ENCODE measurements around the gene EID2. TPM values are rescaled to one million over a fixed set of nuclear protein-coding genes. Genes with fewer than 3 reads are reported as not detected.

Gene EID2
- polyA plus RNA-seq, 1 of the 3 experiments (the other 2 are of a cell fraction): 14.1 TPM

DNA sequence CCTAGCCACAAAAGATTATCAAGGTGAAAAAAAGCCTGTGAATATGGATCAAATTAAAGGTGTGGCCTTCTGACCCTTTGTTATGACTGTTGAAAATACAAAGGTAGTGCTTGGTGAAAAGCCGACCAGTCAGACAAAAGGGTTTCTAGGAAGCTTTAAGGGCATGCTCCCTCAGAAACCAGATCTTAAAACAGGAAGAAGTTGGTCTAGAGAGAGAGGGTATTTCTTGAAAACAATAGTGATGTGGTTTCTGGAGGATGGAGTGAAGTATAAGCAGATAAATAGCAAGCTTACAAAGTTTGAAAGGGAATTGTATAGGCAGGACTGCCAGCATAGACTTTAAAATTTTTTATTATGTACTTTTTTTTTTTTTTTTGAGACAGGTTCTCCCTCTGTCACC, 5.0 kb upstream of the EID2 start:
- Histone ChIP-seq H4K20me1 (ENCODE audit: insufficient read depth) (no peaks in the 10 kb centered on the region), H3K36me3 (replicated peaks in 1 of 2; ENCODE audit: control insufficient read depth in 1 of 2, insufficient read depth in 2 of 2, low read length in 1 of 2) (no peaks in the 10 kb centered on the region), H3K9me3 (no peaks in the 10 kb centered on the region), H3F3A (replicated peaks; ENCODE audit: insufficient read depth) (no peaks in the 10 kb centered on the region), H3K4me3 (ENCODE audit: low read depth in 2 of 2, low read length in 1 of 2) (no peak overlapping the region), H3K27me3 (ENCODE audit: insufficient read depth) (peaks cover 23% of the 10 kb centered on the region; the same call in 1 of the 2 replicates), H3K9me2 (no peaks in the 10 kb centered on the region), H3K9ac (no peak overlapping the region), H3K79me2 (ENCODE audit: insufficient read depth) (no peaks in the 10 kb centered on the region), H2AFZ (ENCODE audit: low read depth) (no peak overlapping the region), H3K4me2 (no peak overlapping the region), H3K27ac (ENCODE audit: low read depth in 2 of 2, low read length in 1 of 2) (no peak overlapping the region), H3K4me1 (ENCODE audit: control insufficient read depth in 1 of 2, insufficient read depth in 2 of 2, low read depth in 1 of 2, low read length in 1 of 2) (no peaks in the 10 kb centered on the region)
- 40% methylated on average over 1 of the region's 1 CpG for WGBS (ENCODE audit: low lambda C conversion rate)
- TF ChIP-seq RAD21 (IDR thresholded peaks at IDR 0.05; ENCODE audit: low read length) (no peak), MXI1 (IDR thresholded peaks at IDR 0.05; ENCODE audit: low read depth, low read length) (no peak), FOXJ3 (CRISPR knock-in tag; IDR thresholded peaks at IDR 0.05) (no peak), RXRA (IDR thresholded peaks at IDR 0.05; ENCODE audit: borderline replicate concordance, low read depth) (no peak)
- TF ChIP-seq, protein P1, sequence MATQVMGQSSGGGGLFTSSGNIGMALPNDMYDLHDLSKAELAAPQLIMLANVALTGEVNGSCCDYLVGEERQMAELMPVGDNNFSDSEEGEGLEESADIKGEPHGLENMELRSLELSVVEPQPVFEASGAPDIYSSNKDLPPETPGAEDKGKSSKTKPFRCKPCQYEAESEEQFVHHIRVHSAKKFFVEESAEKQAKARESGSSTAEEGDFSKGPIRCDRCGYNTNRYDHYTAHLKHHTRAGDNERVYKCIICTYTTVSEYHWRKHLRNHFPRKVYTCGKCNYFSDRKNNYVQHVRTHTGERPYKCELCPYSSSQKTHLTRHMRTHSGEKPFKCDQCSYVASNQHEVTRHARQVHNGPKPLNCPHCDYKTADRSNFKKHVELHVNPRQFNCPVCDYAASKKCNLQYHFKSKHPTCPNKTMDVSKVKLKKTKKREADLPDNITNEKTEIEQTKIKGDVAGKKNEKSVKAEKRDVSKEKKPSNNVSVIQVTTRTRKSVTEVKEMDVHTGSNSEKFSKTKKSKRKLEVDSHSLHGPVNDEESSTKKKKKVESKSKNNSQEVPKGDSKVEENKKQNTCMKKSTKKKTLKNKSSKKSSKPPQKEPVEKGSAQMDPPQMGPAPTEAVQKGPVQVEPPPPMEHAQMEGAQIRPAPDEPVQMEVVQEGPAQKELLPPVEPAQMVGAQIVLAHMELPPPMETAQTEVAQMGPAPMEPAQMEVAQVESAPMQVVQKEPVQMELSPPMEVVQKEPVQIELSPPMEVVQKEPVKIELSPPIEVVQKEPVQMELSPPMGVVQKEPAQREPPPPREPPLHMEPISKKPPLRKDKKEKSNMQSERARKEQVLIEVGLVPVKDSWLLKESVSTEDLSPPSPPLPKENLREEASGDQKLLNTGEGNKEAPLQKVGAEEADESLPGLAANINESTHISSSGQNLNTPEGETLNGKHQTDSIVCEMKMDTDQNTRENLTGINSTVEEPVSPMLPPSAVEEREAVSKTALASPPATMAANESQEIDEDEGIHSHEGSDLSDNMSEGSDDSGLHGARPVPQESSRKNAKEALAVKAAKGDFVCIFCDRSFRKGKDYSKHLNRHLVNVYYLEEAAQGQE (IDR thresholded peaks at IDR 0.05; ENCODE audit: low read depth, low read length): no peak
- TF ChIP-seq, protein P2, sequence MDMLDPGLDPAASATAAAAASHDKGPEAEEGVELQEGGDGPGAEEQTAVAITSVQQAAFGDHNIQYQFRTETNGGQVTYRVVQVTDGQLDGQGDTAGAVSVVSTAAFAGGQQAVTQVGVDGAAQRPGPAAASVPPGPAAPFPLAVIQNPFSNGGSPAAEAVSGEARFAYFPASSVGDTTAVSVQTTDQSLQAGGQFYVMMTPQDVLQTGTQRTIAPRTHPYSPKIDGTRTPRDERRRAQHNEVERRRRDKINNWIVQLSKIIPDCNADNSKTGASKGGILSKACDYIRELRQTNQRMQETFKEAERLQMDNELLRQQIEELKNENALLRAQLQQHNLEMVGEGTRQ (IDR thresholded peaks at IDR 0.05; ENCODE audit: borderline replicate concordance, low read depth, low read length): no peak
- TF ChIP-seq, protein P3, sequence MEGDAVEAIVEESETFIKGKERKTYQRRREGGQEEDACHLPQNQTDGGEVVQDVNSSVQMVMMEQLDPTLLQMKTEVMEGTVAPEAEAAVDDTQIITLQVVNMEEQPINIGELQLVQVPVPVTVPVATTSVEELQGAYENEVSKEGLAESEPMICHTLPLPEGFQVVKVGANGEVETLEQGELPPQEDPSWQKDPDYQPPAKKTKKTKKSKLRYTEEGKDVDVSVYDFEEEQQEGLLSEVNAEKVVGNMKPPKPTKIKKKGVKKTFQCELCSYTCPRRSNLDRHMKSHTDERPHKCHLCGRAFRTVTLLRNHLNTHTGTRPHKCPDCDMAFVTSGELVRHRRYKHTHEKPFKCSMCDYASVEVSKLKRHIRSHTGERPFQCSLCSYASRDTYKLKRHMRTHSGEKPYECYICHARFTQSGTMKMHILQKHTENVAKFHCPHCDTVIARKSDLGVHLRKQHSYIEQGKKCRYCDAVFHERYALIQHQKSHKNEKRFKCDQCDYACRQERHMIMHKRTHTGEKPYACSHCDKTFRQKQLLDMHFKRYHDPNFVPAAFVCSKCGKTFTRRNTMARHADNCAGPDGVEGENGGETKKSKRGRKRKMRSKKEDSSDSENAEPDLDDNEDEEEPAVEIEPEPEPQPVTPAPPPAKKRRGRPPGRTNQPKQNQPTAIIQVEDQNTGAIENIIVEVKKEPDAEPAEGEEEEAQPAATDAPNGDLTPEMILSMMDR (IDR thresholded peaks at IDR 0.05): no peak
- DNase-seq: no peak
- CTCF ChIA-PET: interaction anchor here (0.8 to 2.3 kb wide), 6 partner anchors 10 to 127 kb away, joined by 3 to 6 read pairs (median 4); partner anchors contain the start of gene EID2B
- POLR2A ChIA-PET: interaction anchor here (1.0 kb wide), 1 partner anchor 109 kb away, joined by 4 read pairs; the partner anchor contains the start of gene RPS16

DNA sequence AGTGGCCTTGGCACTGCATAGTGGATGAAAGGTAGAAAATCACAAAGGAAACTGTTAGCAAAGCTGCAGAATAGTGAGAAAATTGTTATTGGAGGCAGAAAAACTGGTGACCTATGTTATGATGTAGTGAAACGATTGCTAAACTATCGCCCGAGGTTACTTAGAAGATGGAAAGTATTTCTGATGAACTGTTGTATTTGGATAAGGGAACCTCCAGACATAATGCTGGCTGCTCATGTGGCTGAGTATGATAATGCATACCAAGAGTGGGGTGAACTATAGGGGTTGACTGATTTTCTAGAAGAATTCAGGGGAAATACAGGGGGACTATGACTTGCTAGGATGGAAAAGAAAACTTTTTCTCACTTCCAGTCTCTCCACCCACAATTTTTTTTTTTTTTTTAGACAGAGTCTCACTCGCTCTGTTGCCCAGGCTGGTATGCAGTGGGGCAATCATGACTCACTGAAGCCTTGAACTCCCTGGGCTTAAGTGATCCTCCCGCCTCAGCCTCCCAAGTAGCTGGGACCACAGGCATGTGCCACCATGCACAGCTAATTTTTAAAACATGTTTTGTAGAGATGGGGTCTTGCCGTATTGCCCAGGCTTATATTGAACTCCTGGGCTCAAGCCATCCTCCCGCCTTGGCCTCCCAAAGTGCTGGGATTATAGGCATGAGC, 4.4 kb upstream of the EID2 start:
- Histone ChIP-seq H3F3A (replicated peaks; ENCODE audit: insufficient read depth) (no peaks in the 10 kb centered on the region), H3K4me1 (ENCODE audit: control insufficient read depth in 1 of 2, insufficient read depth in 2 of 2, low read depth in 1 of 2, low read length in 1 of 2) (no peaks in the 10 kb centered on the region), H3K4me2 (no peak overlapping the region), H4K20me1 (ENCODE audit: insufficient read depth) (no peaks in the 10 kb centered on the region), H3K79me2 (ENCODE audit: insufficient read depth) (peaks cover 1% of the 10 kb centered on the region; the same call in 1 of the 2 replicates), H3K9ac (no peak overlapping the region), H3K27ac (ENCODE audit: low read depth in 2 of 2, low read length in 1 of 2) (no peak overlapping the region), H3K9me3 (no peaks in the 10 kb centered on the region), H3K36me3 (replicated peaks in 1 of 2; ENCODE audit: control insufficient read depth in 1 of 2, insufficient read depth in 2 of 2, low read length in 1 of 2) (no peaks in the 10 kb centered on the region), H3K4me3 (ENCODE audit: low read depth in 2 of 2, low read length in 1 of 2) (no peak overlapping the region), H3K27me3 (ENCODE audit: insufficient read depth) (peaks cover 20% of the 10 kb centered on the region; the same call in 1 of the 2 replicates), H3K9me2 (no peaks in the 10 kb centered on the region), H2AFZ (ENCODE audit: low read depth) (no peak overlapping the region)
- WGBS (ENCODE audit: low lambda C conversion rate): 56% methylated on average over 7 of the region's 7 CpGs
- POLR2A ChIA-PET: interaction anchor here (1.0 kb wide), 1 partner anchor 109 kb away, joined by 4 read pairs; the partner anchor contains the start of gene RPS16
- CTCF ChIA-PET: interaction anchor here (0.8 to 2.3 kb wide), 5 partner anchors 10 to 127 kb away, joined by 3 to 6 read pairs (median 5); partner anchors contain the start of gene EID2B
- DNase-seq: no peak
- no peak for TF ChIP-seq RXRA (IDR thresholded peaks at IDR 0.05; ENCODE audit: borderline replicate concordance, low read depth)
- TF ChIP-seq TAF1 (IDR thresholded peaks at IDR 0.05; ENCODE audit: borderline replicate concordance, low read depth, low read length): no peak
- no peak for TF ChIP-seq RCOR1 (IDR thresholded peaks at IDR 0.05; ENCODE audit: low read length)
- no peak for TF ChIP-seq POLR2AphosphoS5 (IDR thresholded peaks at IDR 0.05; ENCODE audit: low read depth, low read length)
- TF ChIP-seq, protein P4, sequence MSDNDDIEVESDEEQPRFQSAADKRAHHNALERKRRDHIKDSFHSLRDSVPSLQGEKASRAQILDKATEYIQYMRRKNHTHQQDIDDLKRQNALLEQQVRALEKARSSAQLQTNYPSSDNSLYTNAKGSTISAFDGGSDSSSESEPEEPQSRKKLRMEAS (IDR thresholded peaks at IDR 0.05; ENCODE audit: low read depth): no peak
- no peak for TF ChIP-seq CHD2 (IDR thresholded peaks at IDR 0.05; ENCODE audit: low read length, partially characterized antibody)
- no peak for TF ChIP-seq FOXM1 (IDR thresholded peaks at IDR 0.05; ENCODE audit: low read depth)
- TF ChIP-seq, protein P5, sequence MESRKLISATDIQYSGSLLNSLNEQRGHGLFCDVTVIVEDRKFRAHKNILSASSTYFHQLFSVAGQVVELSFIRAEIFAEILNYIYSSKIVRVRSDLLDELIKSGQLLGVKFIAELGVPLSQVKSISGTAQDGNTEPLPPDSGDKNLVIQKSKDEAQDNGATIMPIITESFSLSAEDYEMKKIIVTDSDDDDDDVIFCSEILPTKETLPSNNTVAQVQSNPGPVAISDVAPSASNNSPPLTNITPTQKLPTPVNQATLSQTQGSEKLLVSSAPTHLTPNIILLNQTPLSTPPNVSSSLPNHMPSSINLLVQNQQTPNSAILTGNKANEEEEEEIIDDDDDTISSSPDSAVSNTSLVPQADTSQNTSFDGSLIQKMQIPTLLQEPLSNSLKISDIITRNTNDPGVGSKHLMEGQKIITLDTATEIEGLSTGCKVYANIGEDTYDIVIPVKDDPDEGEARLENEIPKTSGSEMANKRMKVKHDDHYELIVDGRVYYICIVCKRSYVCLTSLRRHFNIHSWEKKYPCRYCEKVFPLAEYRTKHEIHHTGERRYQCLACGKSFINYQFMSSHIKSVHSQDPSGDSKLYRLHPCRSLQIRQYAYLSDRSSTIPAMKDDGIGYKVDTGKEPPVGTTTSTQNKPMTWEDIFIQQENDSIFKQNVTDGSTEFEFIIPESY (IDR thresholded peaks at IDR 0.05; ENCODE audit: borderline replicate concordance, low read depth): no peak
- no peak for TF ChIP-seq EP300 (IDR thresholded peaks at IDR 0.05; ENCODE audit: borderline replicate concordance in 1 of 2, low read depth in 1 of 2, low read length in 1 of 2)
- no peak for TF ChIP-seq RFX5 (IDR thresholded peaks at IDR 0.05; ENCODE audit: low read length)
- TF ChIP-seq JUND (IDR thresholded peaks at IDR 0.05): no peak
